Stimulated activated CD8-positive, alpha-beta memory T cell treated with anti-CD3 and anti-CD28 coated beads, Interleukin-7, amount 100 ng/mL, for 1 hour (primary cell): ENCODE results near the gene MYRF.

Experiments
- DNase-seq, 2 donors: peaks; one replicate each; pipeline ENCODE4 v3.0.0-alpha.2; 2020; ENCODE audit warnings: low read depth in 2 of 2

The MYRF gene

GRCh38 chr11:61776561-61777075 lies 24.2 kb downstream of the MYRF start:
- no peak for DNase-seq

- peak; percentile 35 to 36 for DNase-seq
Observed at GRCh38 chr11:61777234-61778090, 25.0 kb downstream of the MYRF start.

- DNase-seq: no peak
Observed at GRCh38 chr11:61778357-61778886, 26.0 kb downstream of the MYRF start.

GRCh38 chr11:61778920-61779650 lies 26.6 kb downstream of the MYRF start:
- DNase-seq: no peak

- no peak for DNase-seq
Observed at GRCh38 chr11:61779666-61780525, 27.5 kb downstream of the MYRF start.

- no peak for DNase-seq
Observed at GRCh38 chr11:61780581-61781162, 28.2 kb downstream of the MYRF start.

GRCh38 chr11:61781585-61781984 lies 29.1 kb downstream of the MYRF start:
- DNase-seq: no peak

- no peak for DNase-seq
Observed at GRCh38 chr11:61782299-61782698, 29.9 kb downstream of the MYRF start.

- DNase-seq: no peak
Observed at GRCh38 chr11:61782841-61783240, 30.4 kb downstream of the MYRF start.

- no peak for DNase-seq
Observed at GRCh38 chr11:61783717-61784505, 31.5 kb downstream of the MYRF start.

- DNase-seq: no peak
Observed at GRCh38 chr11:61784506-61784805, 32.0 kb downstream of the MYRF start.

- DNase-seq: no peak
Observed at GRCh38 chr11:61785837-61786402, 33.5 kb downstream of the MYRF start.

- no peak for DNase-seq
Observed at GRCh38 chr11:61787928-61788491, 35.6 kb downstream of the MYRF start.

- DNase-seq: no peak
Observed at GRCh38 chr11:61791737-61792309, 39.4 kb downstream of the MYRF start.

GRCh38 chr11:61792310-61793082 lies 40.1 kb downstream of the MYRF start, which contains the start of the genes FEN1 and TMEM258:
FEN1 (plus strand) TSS chr11:61792911; CDS start chr11:61795362, 2,451 bp downstream.
TMEM258 (minus strand) TSS chr11:61792599; CDS start chr11:61792558, 41 bp downstream.
- DNase-seq: peak; percentile 69 to 72

- DNase-seq: no peak
Observed at GRCh38 chr11:61793083-61793828, 40.8 kb downstream of the MYRF start.

- DNase-seq: no peak
Observed at GRCh38 chr11:61793829-61794204, 41.4 kb downstream of the MYRF start.

- no peak for DNase-seq
Observed at GRCh38 chr11:61794579-61794978, 42.1 kb downstream of the MYRF start.
